Measurements from ENCODE around the gene FAN1.

FAN1 gene

GRCh38 chr15:30962079-30962478 lies 58.4 kb downstream of the FAN1 start:
- DNase-seq, result peak in 1 of 2 donors; percentile 77

GRCh38 chr15:30962659-30963058 lies 58.9 kb downstream of the FAN1 start:
- no peak for DNase-seq

GRCh38 chr15:30963681-30964080 lies 60.0 kb downstream of the FAN1 start:
- DNase-seq, result no peak

GRCh38 chr15:30969724-30970123 lies 66.0 kb downstream of the FAN1 start:
- DNase-seq, result no peak

GRCh38 chr15:30973379-30973778 lies 69.7 kb downstream of the FAN1 start:
- peak in 1 of 2 donors; percentile 71 for DNase-seq

- no peak for DNase-seq
Observed at GRCh38 chr15:30974112-30974511, 70.4 kb downstream of the FAN1 start.

GRCh38 chr15:30978328-30978727 lies 74.6 kb downstream of the FAN1 start:
- no peak for DNase-seq

- no peak for DNase-seq
Observed at GRCh38 chr15:30979457-30979856, 75.7 kb downstream of the FAN1 start.

- no peak for DNase-seq
Observed at GRCh38 chr15:30984118-30984517, 80.4 kb downstream of the FAN1 start.

GRCh38 chr15:30984542-30984941 lies 80.8 kb downstream of the FAN1 start:
- DNase-seq, result peak; percentile 47 to 88

GRCh38 chr15:30985081-30985531 lies 81.4 kb downstream of the FAN1 start:
- peak; percentile 45 to 47 for DNase-seq

- DNase-seq, result no peak
Observed at GRCh38 chr15:30990036-30990435, 86.3 kb downstream of the FAN1 start.

- DNase-seq, result no peak
Observed at GRCh38 chr15:30990446-30991254, 86.9 kb downstream of the FAN1 start.

- DNase-seq, result peak; percentile 63 to 72
Observed at GRCh38 chr15:30991255-30992235, 87.8 kb downstream of the FAN1 start, which contains the start of gene MTMR10. MTMR10 (minus strand) TSS chr15:30991628; CDS start chr15:30991506, 122 bp downstream.

GRCh38 chr15:30992249-30992864 lies 88.6 kb downstream of the FAN1 start:
- no peak for DNase-seq
